ENCODE results near the gene SH3BP5. TPM values are rescaled to one million over a fixed set of nuclear protein-coding genes. Genes with fewer than 3 reads are reported as not detected.

SH3BP5 gene
- total RNA-seq, 1 experiment from 2014 or later: 13.9 TPM

GRCh38 chr3:15217011-15217671 is 115.2 kb downstream of the SH3BP5 start:
- no peaks in the 10 kb centered on the region for H3K79me2 ChIP-seq (ENCODE audit: insufficient read depth, low read length)
- CTCF ChIA-PET: interaction anchor here (1.4 kb wide), 1 partner anchor 11 kb away, joined by 6 read pairs; the partner anchor contains the start of gene CAPN7

More at GRCh38 chr3:15217011-15217671, 115.2 kb downstream of the SH3BP5 start:
- Histone ChIP-seq H3K4me3 (replicated peaks in 1 of 2; ENCODE audit: low read depth in 1 of 2, low read length in 2 of 2) (no peak overlapping the region), H3K9me3 (ENCODE audit: control insufficient read depth in 1 of 2, insufficient read depth in 1 of 2, low read depth in 1 of 2, low read length in 2 of 2) (no peaks in the 10 kb centered on the region), H4K20me1 (ENCODE audit: insufficient read depth) (no peaks in the 10 kb centered on the region), H3K4me1 (ENCODE audit: control insufficient read depth in 1 of 2, insufficient read depth in 2 of 2, low read length in 2 of 2) (no peaks in the 10 kb centered on the region), H3K9ac (ENCODE audit: low read length) (no peak overlapping the region), H3K4me2 (ENCODE audit: low read length) (no peak overlapping the region), H3K9me2 (ENCODE audit: insufficient read depth) (no peaks in the 10 kb centered on the region), H3K27me3 (ENCODE audit: insufficient read depth, low read length) (no peaks in the 10 kb centered on the region), H2AFZ (ENCODE audit: low read depth, low read length, poor library complexity, severe bottlenecking) (no peak overlapping the region), H3K36me3 (ENCODE audit: control insufficient read depth in 1 of 2, insufficient read depth in 2 of 2, low read length in 2 of 2) (peaks cover 24 to 59% of the 10 kb centered on the region in 2 experiments), H3K27ac (ENCODE audit: low read depth, low read length) (no peak overlapping the region)
- TF ChIP-seq, protein P1, sequence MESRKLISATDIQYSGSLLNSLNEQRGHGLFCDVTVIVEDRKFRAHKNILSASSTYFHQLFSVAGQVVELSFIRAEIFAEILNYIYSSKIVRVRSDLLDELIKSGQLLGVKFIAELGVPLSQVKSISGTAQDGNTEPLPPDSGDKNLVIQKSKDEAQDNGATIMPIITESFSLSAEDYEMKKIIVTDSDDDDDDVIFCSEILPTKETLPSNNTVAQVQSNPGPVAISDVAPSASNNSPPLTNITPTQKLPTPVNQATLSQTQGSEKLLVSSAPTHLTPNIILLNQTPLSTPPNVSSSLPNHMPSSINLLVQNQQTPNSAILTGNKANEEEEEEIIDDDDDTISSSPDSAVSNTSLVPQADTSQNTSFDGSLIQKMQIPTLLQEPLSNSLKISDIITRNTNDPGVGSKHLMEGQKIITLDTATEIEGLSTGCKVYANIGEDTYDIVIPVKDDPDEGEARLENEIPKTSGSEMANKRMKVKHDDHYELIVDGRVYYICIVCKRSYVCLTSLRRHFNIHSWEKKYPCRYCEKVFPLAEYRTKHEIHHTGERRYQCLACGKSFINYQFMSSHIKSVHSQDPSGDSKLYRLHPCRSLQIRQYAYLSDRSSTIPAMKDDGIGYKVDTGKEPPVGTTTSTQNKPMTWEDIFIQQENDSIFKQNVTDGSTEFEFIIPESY (IDR thresholded peaks at IDR 0.05; ENCODE audit: extremely low read depth, insufficient replicate concordance, low read length): no peak
- TF ChIP-seq MAX (IDR thresholded peaks at IDR 0.05) (no peak), CBX3 (IDR thresholded peaks at IDR 0.05; ENCODE audit: low read depth) (no peak), ZNF274 (IDR thresholded peaks at IDR 0.05; ENCODE audit: low read depth, low read length) (no peak), POLR2A (IDR thresholded peaks at IDR 0.05; ENCODE audit: borderline replicate concordance, extremely low read depth, insufficient read depth, insufficient read length) (no peak), CEBPB (IDR thresholded peaks at IDR 0.05; ENCODE audit: low read depth) (no peak), YY1 (IDR thresholded peaks at IDR 0.05; ENCODE audit: extremely low read depth, insufficient replicate concordance, low read depth, low read length) (no peak), TCF7L2 (IDR thresholded peaks at IDR 0.05; ENCODE audit: borderline replicate concordance, extremely low read depth, insufficient read depth, insufficient read length) (no peak), JUND (IDR thresholded peaks at IDR 0.05) (no peak), EGR1 (IDR thresholded peaks at IDR 0.05; ENCODE audit: low read depth) (no peak), FOSL1 (IDR thresholded peaks at IDR 0.05; ENCODE audit: low read depth) (no peak), SRF (IDR thresholded peaks at IDR 0.05; ENCODE audit: low read depth) (no peak), RAD21 (IDR thresholded peaks at IDR 0.05; ENCODE audit: low read depth) (no peak), ELF1 (IDR thresholded peaks at IDR 0.05; ENCODE audit: borderline replicate concordance, low read depth) (no peak), SP1 (IDR thresholded peaks at IDR 0.05; ENCODE audit: low read depth) (no peak), REST (IDR thresholded peaks at IDR 0.05; ENCODE audit: low read depth) (no peak), EZH2phosphoT487 (IDR thresholded peaks at IDR 0.05; ENCODE audit: borderline replicate concordance) (no peak), ZFX (IDR thresholded peaks at IDR 0.05) (no peak)
- TF ChIP-seq, protein P2, sequence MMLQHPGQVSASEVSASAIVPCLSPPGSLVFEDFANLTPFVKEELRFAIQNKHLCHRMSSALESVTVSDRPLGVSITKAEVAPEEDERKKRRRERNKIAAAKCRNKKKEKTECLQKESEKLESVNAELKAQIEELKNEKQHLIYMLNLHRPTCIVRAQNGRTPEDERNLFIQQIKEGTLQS (IDR thresholded peaks at IDR 0.05): no peak
- TF ChIP-seq, protein P3, sequence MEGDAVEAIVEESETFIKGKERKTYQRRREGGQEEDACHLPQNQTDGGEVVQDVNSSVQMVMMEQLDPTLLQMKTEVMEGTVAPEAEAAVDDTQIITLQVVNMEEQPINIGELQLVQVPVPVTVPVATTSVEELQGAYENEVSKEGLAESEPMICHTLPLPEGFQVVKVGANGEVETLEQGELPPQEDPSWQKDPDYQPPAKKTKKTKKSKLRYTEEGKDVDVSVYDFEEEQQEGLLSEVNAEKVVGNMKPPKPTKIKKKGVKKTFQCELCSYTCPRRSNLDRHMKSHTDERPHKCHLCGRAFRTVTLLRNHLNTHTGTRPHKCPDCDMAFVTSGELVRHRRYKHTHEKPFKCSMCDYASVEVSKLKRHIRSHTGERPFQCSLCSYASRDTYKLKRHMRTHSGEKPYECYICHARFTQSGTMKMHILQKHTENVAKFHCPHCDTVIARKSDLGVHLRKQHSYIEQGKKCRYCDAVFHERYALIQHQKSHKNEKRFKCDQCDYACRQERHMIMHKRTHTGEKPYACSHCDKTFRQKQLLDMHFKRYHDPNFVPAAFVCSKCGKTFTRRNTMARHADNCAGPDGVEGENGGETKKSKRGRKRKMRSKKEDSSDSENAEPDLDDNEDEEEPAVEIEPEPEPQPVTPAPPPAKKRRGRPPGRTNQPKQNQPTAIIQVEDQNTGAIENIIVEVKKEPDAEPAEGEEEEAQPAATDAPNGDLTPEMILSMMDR (IDR thresholded peaks at IDR 0.05 in 2 of 3, conservative IDR thresholded peaks at IDR 0.05 in 1 of 3; ENCODE audit: borderline replicate concordance in 1 of 3, insufficient read depth in 1 of 3, low read depth in 2 of 3, low read length in 2 of 3): no peak
- DNase-seq (ENCODE audit: low read depth, low spot score) (no peak), ATAC-seq (no peak)
- ChIA-PET RAD21 (ENCODE audit: low non-redundant PET in 1 of 2, low total read pairs in 2 of 2, uncharacterized antibody in 2 of 2, unreplicated experiment in 2 of 2) (no interaction called here), POLR2A (no interaction called here)
- intact Hi-C loops (cut with micrococcal nuclease): no loop called here
- no TSS peak for BruUV-seq (replicated peaks)
